ENCODE measurements around the gene SYTL3.

GRCh38 chr6:158603261-158604047 lies 46.4 kb upstream of the SYTL3 start:
- TF ChIP-seq CTCF (IDR thresholded peaks at IDR 0.05) (no peak), POLR2A (IDR thresholded peaks at IDR 0.05) (no peak)

Measured in lower leg skin (tissue), 3 donors.